GM19025 (cell line): ENCODE data around the gene PEAK1.

Experiments used
- ATAC-seq: cut with Tn5 transposase; IDR thresholded peaks from one replicate; pipeline ENCODE4 v1.9.1; 2021; ENCODE audit warnings: mild to moderate bottlenecking, low read depth, moderate library complexity; ENCODE audit not compliant: unreplicated experiment

PEAK1 gene

GRCh38 chr15:77144492-77145070 lies 275.3 kb downstream of the PEAK1 start:
- ATAC-seq, result no peak

GRCh38 chr15:77144026-77144425 lies 275.9 kb downstream of the PEAK1 start:
- no peak for ATAC-seq

- ATAC-seq, result no peak
These were observed 276.3 kb downstream of the PEAK1 start for GRCh38 chr15:77143616-77144015.

- no peak for ATAC-seq
These were observed 276.7 kb downstream of the PEAK1 start for GRCh38 chr15:77143191-77143590.

- no peak for ATAC-seq
These were observed 279.7 kb downstream of the PEAK1 start for GRCh38 chr15:77140220-77140619.

- no peak for ATAC-seq
These were observed 280.6 kb downstream of the PEAK1 start for GRCh38 chr15:77139312-77139711.

- ATAC-seq, result no peak
These were observed 281.8 kb downstream of the PEAK1 start for GRCh38 chr15:77138167-77138522.

GRCh38 chr15:77135181-77135580 lies 284.7 kb downstream of the PEAK1 start:
- ATAC-seq, result no peak

- no peak for ATAC-seq
These were observed 289.5 kb downstream of the PEAK1 start for GRCh38 chr15:77130315-77130930.

GRCh38 chr15:77127626-77128025 lies 292.3 kb downstream of the PEAK1 start:
- ATAC-seq, result no peak

GRCh38 chr15:77126529-77127326 lies 293.2 kb downstream of the PEAK1 start:
- ATAC-seq, result no peak

- no peak for ATAC-seq
These were observed 296.1 kb downstream of the PEAK1 start for GRCh38 chr15:77123854-77124253.

GRCh38 chr15:77122576-77122975 lies 297.3 kb downstream of the PEAK1 start:
- ATAC-seq, result no peak

- ATAC-seq, result no peak
These were observed 298.3 kb downstream of the PEAK1 start for GRCh38 chr15:77121599-77121998.

GRCh38 chr15:77120576-77120975 lies 299.3 kb downstream of the PEAK1 start:
- ATAC-seq, result no peak

GRCh38 chr15:77119446-77119845 lies 300.5 kb downstream of the PEAK1 start:
- ATAC-seq, result no peak

GRCh38 chr15:77118882-77119321 lies 301.0 kb downstream of the PEAK1 start:
- ATAC-seq, result no peak

- no peak for ATAC-seq
These were observed 304.7 kb downstream of the PEAK1 start for GRCh38 chr15:77115179-77115578.

- no peak for ATAC-seq
These were observed 306.9 kb downstream of the PEAK1 start for GRCh38 chr15:77112838-77113504.

- ATAC-seq, result no peak
These were observed 308.1 kb downstream of the PEAK1 start for GRCh38 chr15:77111789-77112188.
